HepG2 (cell line): Measurements from ENCODE around the gene UBAP1. TPM values are rescaled to one million over a fixed set of nuclear protein-coding genes. Genes with fewer than 3 reads are reported as not detected.

Experiments
- MAZ ChIP-seq, 2 experiments: sonication (generic) in 1 of 2; formaldehyde crosslinking in 1 of 2; IDR thresholded peaks; 2 replicates each; pipeline versions ENCODE4 v1.5.0 to v1.6.1; 2012 to 2020; ENCODE audit warnings: low read depth in 2 of 2, mild to moderate bottlenecking in 2 of 2, borderline replicate concordance in 1 of 2, improper control_type of control experiment in 1 of 2, low read length in 1 of 2, missing genetic modification reagents in 1 of 2, moderate library complexity in 1 of 2
- MYNN ChIP-seq: sonication (generic); formaldehyde crosslinking; IDR thresholded peaks from 2 replicates; pipeline ENCODE4 v1.4.0; 2020; ENCODE audit warnings: mild to moderate bottlenecking, low read depth, missing genetic modification reagents
- RNF2 ChIP-seq: fragments of 450-650 bp; conservative IDR thresholded peaks from 2 replicates; pipeline ENCODE4 v1.6.1; 2016; ENCODE audit warnings: low read depth
- SP1 ChIP-seq, 2 experiments: fragments of 450-650 bp in 1 of 2; sonication (generic) in 1 of 2; formaldehyde crosslinking in 1 of 2; IDR thresholded peaks; 2 replicates each; pipeline versions ENCODE4 v1.4.0 to v1.6.1; 2016 to 2020; ENCODE audit warnings: missing genetic modification reagents in 1 of 2
- ZMAT3 ChIP-seq: sonication (generic); formaldehyde crosslinking; conservative IDR thresholded peaks from 2 replicates; pipeline ENCODE4 v1.7.0; 2021; ENCODE audit warnings: missing genetic modification reagents
- ZNF10 ChIP-seq: sonication (generic); formaldehyde crosslinking; IDR thresholded peaks from 2 replicates; pipeline ENCODE4 v1.4.0; 2020; ENCODE audit warnings: mild to moderate bottlenecking, low read depth, missing genetic modification reagents, borderline replicate concordance
- ZSCAN25 ChIP-seq: sonication (generic); formaldehyde crosslinking; IDR thresholded peaks from 2 replicates; pipeline ENCODE4 v1.8.0; 2022; ENCODE audit warnings: mild to moderate bottlenecking, missing genetic modification reagents
- polyA plus RNA-seq, 8 experiments: library from polyadenylated mRNA; depleted of rRNA in 3 of 8; stranded (reverse) in 7 of 8; unstranded in 1 of 8; fragments of >200 nt; fragmentation: Illumina TruSeq in 4 of 8; extraction: Trizol in 4 of 8; gene quantifications; 2 replicates each; pipeline versions ENCODE4 v1.2.1 to v1.2.3, GENCODE V29; 2011 to 2016; ENCODE audit warnings: low read depth in 4 of 8, missing spikeins in 1 of 8, mixed read lengths in 1 of 8; ENCODE audit not compliant: insufficient read depth in 1 of 8
- total RNA-seq, 5 experiments: library from RNA; depleted of rRNA; stranded (reverse); fragments of >200 nt; fragmentation: Illumina TruSeq; extraction: Trizol; gene quantifications; 2 replicates each; pipeline ENCODE4 v1.2.3, GENCODE V29; 2016; ENCODE audit warnings: low read depth in 1 of 5
- TF ChIP-seq, protein P1 (sequence below): IDR thresholded peaks from 2 replicates; pipeline ENCODE4 v1.6.1; 2016; ENCODE audit warnings: low read depth, missing genetic modification reagents, missing compliant biosample characterization
- TF ChIP-seq, protein P2 (sequence below): sonication (generic); formaldehyde crosslinking; IDR thresholded peaks from 2 replicates; pipeline ENCODE4 v1.4.0; 2020; ENCODE audit warnings: missing genetic modification reagents
- TF ChIP-seq, protein P3 (sequence below), 2 experiments: sonication (generic) in 1 of 2; formaldehyde crosslinking in 1 of 2; IDR thresholded peaks; 2 replicates each; pipeline versions ENCODE4 v1.5.1 to v1.6.1; 2011 to 2020; ENCODE audit warnings: borderline replicate concordance in 1 of 2, low read depth in 1 of 2, low read length in 1 of 2, mild to moderate bottlenecking in 1 of 2, missing genetic modification reagents in 1 of 2, moderate library complexity in 1 of 2
- TF ChIP-seq, protein P4 (sequence below): sonication (generic); formaldehyde crosslinking; IDR thresholded peaks from 2 replicates; pipeline ENCODE4 v1.8.1; 2023; ENCODE audit warnings: missing genetic modification reagents, inconsistent platforms, borderline replicate concordance
- TF ChIP-seq, protein P5 (sequence below): sonication (generic); formaldehyde crosslinking; IDR thresholded peaks from 2 replicates; pipeline ENCODE4 v1.8.1; 2023; ENCODE audit warnings: mild to moderate bottlenecking, inconsistent platforms, moderate library complexity, missing genetic modification reagents, borderline replicate concordance

The UBAP1 gene
- total and polyA plus RNA-seq, 2 of the 13 experiments (the other 11 are each of a cell fraction or from before 2014, with no cell fraction given) = 19.5 to 40.5 TPM

DNA sequence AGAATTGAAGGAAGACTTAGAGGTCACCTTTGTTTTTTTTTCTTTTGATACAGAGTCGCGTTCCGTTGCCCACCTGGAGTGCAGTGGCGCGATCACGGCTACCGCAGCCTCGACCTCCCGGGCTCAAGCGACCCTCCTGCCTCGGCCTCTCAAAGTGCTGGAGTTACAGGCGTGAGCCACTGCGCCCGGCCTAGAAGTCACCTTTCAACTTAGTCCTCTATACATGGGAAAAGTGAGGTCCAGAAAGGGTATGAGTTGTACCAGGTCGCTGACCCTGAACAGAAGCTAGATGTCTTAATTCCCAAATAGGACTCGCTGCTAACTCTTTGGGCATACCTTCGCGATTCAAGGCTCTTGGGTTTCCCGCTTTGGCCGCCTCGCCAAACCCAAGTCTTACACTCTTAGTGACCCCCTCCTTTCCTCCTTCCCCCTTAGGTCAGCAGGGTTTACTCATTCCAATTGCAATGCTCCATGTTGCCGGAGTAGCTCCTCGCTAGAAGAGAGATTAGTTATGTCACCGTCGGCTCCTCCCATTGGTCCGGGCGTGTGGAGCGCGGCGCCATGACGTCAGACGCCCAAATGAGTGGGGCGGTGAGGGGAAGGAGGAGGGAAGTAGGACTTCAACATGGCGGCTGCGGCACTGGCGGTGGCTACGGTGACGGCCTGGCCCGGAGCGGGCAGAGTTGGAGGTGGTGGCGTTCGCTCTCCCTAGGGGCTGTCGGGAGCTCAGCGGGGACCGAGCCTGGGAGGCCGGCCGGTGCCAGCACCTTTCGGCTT lies at the start of gene UBAP1 (continued):
- TF ChIP-seq, protein P1, sequence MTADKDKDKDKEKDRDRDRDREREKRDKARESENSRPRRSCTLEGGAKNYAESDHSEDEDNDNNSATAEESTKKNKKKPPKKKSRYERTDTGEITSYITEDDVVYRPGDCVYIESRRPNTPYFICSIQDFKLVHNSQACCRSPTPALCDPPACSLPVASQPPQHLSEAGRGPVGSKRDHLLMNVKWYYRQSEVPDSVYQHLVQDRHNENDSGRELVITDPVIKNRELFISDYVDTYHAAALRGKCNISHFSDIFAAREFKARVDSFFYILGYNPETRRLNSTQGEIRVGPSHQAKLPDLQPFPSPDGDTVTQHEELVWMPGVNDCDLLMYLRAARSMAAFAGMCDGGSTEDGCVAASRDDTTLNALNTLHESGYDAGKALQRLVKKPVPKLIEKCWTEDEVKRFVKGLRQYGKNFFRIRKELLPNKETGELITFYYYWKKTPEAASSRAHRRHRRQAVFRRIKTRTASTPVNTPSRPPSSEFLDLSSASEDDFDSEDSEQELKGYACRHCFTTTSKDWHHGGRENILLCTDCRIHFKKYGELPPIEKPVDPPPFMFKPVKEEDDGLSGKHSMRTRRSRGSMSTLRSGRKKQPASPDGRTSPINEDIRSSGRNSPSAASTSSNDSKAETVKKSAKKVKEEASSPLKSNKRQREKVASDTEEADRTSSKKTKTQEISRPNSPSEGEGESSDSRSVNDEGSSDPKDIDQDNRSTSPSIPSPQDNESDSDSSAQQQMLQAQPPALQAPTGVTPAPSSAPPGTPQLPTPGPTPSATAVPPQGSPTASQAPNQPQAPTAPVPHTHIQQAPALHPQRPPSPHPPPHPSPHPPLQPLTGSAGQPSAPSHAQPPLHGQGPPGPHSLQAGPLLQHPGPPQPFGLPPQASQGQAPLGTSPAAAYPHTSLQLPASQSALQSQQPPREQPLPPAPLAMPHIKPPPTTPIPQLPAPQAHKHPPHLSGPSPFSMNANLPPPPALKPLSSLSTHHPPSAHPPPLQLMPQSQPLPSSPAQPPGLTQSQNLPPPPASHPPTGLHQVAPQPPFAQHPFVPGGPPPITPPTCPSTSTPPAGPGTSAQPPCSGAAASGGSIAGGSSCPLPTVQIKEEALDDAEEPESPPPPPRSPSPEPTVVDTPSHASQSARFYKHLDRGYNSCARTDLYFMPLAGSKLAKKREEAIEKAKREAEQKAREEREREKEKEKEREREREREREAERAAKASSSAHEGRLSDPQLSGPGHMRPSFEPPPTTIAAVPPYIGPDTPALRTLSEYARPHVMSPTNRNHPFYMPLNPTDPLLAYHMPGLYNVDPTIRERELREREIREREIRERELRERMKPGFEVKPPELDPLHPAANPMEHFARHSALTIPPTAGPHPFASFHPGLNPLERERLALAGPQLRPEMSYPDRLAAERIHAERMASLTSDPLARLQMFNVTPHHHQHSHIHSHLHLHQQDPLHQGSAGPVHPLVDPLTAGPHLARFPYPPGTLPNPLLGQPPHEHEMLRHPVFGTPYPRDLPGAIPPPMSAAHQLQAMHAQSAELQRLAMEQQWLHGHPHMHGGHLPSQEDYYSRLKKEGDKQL (CRISPR knock-in tag) = no peak
- TF ChIP-seq, protein P2, sequence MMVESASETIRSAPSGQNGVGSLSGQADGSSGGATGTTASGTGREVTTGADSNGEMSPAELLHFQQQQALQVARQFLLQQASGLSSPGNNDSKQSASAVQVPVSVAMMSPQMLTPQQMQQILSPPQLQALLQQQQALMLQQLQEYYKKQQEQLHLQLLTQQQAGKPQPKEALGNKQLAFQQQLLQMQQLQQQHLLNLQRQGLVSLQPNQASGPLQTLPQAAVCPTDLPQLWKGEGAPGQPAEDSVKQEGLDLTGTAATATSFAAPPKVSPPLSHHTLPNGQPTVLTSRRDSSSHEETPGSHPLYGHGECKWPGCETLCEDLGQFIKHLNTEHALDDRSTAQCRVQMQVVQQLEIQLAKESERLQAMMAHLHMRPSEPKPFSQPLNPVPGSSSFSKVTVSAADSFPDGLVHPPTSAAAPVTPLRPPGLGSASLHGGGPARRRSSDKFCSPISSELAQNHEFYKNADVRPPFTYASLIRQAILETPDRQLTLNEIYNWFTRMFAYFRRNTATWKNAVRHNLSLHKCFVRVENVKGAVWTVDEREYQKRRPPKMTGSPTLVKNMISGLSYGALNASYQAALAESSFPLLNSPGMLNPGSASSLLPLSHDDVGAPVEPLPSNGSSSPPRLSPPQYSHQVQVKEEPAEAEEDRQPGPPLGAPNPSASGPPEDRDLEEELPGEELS (CRISPR knock-in tag) = peak; percentile 17; the same call in 1 of the 2 replicates
- no peak for TF ChIP-seq MYNN
- TF ChIP-seq, protein P3, sequence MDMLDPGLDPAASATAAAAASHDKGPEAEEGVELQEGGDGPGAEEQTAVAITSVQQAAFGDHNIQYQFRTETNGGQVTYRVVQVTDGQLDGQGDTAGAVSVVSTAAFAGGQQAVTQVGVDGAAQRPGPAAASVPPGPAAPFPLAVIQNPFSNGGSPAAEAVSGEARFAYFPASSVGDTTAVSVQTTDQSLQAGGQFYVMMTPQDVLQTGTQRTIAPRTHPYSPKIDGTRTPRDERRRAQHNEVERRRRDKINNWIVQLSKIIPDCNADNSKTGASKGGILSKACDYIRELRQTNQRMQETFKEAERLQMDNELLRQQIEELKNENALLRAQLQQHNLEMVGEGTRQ (IDR thresholded peaks at IDR 0.05; ENCODE audit: low read depth, low read length) = no peak
- TF ChIP-seq, protein P3 (CRISPR knock-in tag; IDR thresholded peaks at IDR 0.05; ENCODE audit: borderline replicate concordance) = no peak; the same call in 1 of the 2 replicates
- TF ChIP-seq ZSCAN25 (CRISPR knock-in tag) = peak; percentile 45; the same call in 1 of the 2 replicates
- TF ChIP-seq, protein P4, sequence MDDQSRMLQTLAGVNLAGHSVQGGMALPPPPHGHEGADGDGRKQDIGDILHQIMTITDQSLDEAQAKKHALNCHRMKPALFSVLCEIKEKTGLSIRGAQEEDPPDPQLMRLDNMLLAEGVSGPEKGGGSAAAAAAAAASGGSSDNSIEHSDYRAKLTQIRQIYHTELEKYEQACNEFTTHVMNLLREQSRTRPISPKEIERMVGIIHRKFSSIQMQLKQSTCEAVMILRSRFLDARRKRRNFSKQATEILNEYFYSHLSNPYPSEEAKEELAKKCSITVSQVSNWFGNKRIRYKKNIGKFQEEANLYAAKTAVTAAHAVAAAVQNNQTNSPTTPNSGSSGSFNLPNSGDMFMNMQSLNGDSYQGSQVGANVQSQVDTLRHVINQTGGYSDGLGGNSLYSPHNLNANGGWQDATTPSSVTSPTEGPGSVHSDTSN (CRISPR knock-in tag) = no peak
- no peak; the same call in 1 of the 2 replicates for TF ChIP-seq RNF2
- no peak for TF ChIP-seq SP1 (IDR thresholded peaks at IDR 0.05)
- peak; percentile 54; the same call in 1 of the 2 replicates for TF ChIP-seq SP1 (CRISPR knock-in tag; IDR thresholded peaks at IDR 0.05)
- peak; percentile 48; the same call in 1 of the 2 replicates for TF ChIP-seq ZMAT3 (CRISPR knock-in tag)
- TF ChIP-seq, protein P5, sequence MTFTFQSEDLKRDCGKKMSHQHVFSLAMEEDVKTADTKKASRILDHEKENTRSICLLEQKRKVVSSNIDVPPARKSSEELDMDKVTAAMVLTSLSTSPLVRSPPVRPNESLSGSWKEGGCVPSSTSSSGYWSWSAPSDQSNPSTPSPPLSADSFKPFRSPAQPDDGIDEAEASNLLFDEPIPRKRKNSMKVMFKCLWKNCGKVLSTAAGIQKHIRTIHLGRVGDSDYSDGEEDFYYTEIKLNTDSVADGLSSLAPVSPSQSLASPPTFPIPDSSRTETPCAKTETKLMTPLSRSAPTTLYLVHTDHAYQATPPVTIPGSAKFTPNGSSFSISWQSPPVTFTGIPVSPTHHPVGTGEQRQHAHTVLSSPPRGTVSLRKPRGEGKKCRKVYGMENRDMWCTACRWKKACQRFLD = peak; percentile 21; the same call in 1 of the 2 replicates
- TF ChIP-seq ZNF10 (CRISPR knock-in tag) = no peak
- peak; percentile 77; the same call in 1 of the 2 replicates for TF ChIP-seq MAZ (IDR thresholded peaks at IDR 0.05; ENCODE audit: borderline replicate concordance, low read depth, low read length)
- peak; percentile 80 for TF ChIP-seq MAZ (CRISPR knock-in tag; IDR thresholded peaks at IDR 0.05; ENCODE audit: low read depth)
